Measurements from ENCODE around the gene JMJD8. TPM values are rescaled to one million over a fixed set of nuclear protein-coding genes. Genes with fewer than 3 reads are reported as not detected.

JMJD8 gene
- total and polyA plus RNA-seq, 9 of the 15 experiments (the other 6 are each of a cell fraction or from before 2014, with no cell fraction given): 1.2 to 50.6 (median 29.3) TPM

DNA sequence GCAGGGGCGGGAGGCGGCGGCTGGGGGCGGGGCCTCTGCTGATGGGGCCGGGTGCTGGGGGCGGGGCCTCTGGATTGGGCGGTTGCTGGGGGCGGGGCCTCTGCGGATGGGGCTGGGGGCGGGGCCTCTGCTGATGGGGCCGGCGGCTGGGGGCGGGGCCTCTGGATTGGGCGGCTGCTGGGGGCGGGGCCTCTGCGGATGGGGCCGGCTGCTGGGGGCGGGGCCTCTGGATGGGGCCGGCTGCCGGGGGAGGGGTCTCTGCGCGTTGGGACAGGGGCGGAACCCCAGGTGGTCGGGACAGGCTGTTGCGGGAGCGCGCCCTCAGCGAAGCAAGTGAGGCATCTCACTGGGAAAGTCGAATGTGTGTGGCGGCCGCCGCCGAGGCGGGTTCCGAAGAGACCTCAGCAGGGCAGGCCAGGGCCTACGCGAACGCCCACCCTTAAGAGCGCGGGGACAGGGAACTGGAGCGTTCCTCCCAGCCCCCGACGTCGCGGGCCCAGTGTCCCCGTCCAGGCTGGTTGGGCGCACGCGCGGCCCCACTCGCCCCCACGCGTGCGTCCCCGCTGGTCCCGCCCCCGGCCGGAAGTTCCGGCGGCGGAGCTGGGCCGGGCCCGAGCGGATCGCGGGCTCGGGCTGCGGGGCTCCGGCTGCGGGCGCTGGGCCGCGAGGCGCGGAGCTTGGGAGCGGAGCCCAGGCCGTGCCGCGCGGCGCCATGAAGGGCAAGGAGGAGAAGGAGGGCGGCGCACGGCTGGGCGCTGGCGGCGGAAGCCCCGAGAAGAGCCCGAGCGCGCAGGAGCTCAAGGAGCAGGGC, 4.1 kb downstream of the JMJD8 start, which contains the start of gene STUB1 (continued):
- peak; percentile 37; the same call in 1 of the 2 replicates for TF ChIP-seq HES1 (IDR thresholded peaks at IDR 0.05; ENCODE audit: low read depth)
- no peak for TF ChIP-seq ZNF354B (CRISPR knock-in tag; IDR thresholded peaks at IDR 0.05)
- no peak for TF ChIP-seq ZNF444 (CRISPR knock-in tag; IDR thresholded peaks at IDR 0.05)
- TF ChIP-seq MXD1 (CRISPR knock-in tag; IDR thresholded peaks at IDR 0.05; ENCODE audit: borderline replicate concordance, poor library complexity, severe bottlenecking): peak; percentile 16
- TF ChIP-seq HNRNPK (IDR thresholded peaks at IDR 0.05; ENCODE audit: low read depth, low read length, poor library complexity, severe bottlenecking): no peak
- no peak for TF ChIP-seq ZNF696 (CRISPR knock-in tag; conservative IDR thresholded peaks at IDR 0.05)
- TF ChIP-seq FOSL1 (tag; conservative IDR thresholded peaks at IDR 0.05): no peak
- TF ChIP-seq MCM7 (IDR thresholded peaks at IDR 0.05): no peak
- TF ChIP-seq, protein P1, sequence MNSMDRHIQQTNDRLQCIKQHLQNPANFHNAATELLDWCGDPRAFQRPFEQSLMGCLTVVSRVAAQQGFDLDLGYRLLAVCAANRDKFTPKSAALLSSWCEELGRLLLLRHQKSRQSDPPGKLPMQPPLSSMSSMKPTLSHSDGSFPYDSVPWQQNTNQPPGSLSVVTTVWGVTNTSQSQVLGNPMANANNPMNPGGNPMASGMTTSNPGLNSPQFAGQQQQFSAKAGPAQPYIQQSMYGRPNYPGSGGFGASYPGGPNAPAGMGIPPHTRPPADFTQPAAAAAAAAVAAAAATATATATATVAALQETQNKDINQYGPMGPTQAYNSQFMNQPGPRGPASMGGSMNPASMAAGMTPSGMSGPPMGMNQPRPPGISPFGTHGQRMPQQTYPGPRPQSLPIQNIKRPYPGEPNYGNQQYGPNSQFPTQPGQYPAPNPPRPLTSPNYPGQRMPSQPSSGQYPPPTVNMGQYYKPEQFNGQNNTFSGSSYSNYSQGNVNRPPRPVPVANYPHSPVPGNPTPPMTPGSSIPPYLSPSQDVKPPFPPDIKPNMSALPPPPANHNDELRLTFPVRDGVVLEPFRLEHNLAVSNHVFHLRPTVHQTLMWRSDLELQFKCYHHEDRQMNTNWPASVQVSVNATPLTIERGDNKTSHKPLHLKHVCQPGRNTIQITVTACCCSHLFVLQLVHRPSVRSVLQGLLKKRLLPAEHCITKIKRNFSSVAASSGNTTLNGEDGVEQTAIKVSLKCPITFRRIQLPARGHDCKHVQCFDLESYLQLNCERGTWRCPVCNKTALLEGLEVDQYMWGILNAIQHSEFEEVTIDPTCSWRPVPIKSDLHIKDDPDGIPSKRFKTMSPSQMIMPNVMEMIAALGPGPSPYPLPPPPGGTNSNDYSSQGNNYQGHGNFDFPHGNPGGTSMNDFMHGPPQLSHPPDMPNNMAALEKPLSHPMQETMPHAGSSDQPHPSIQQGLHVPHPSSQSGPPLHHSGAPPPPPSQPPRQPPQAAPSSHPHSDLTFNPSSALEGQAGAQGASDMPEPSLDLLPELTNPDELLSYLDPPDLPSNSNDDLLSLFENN (IDR thresholded peaks at IDR 0.05; ENCODE audit: low read depth in 2 of 2, low read length in 2 of 2): no peak
- TF ChIP-seq ZFX (CRISPR knock-in tag; IDR thresholded peaks at IDR 0.05): peak; percentile 68
- no peak for TF ChIP-seq KAT2B (IDR thresholded peaks at IDR 0.05; ENCODE audit: low read depth, low read length)
- no peak for TF ChIP-seq NFE2 (IDR thresholded peaks at IDR 0.05; ENCODE audit: low read depth)
- no peak for TF ChIP-seq MCM3 (IDR thresholded peaks at IDR 0.05)
- TF ChIP-seq POLR2G (IDR thresholded peaks at IDR 0.05; ENCODE audit: low read depth, low read length): peak; percentile 83
- TF ChIP-seq, protein P2, sequence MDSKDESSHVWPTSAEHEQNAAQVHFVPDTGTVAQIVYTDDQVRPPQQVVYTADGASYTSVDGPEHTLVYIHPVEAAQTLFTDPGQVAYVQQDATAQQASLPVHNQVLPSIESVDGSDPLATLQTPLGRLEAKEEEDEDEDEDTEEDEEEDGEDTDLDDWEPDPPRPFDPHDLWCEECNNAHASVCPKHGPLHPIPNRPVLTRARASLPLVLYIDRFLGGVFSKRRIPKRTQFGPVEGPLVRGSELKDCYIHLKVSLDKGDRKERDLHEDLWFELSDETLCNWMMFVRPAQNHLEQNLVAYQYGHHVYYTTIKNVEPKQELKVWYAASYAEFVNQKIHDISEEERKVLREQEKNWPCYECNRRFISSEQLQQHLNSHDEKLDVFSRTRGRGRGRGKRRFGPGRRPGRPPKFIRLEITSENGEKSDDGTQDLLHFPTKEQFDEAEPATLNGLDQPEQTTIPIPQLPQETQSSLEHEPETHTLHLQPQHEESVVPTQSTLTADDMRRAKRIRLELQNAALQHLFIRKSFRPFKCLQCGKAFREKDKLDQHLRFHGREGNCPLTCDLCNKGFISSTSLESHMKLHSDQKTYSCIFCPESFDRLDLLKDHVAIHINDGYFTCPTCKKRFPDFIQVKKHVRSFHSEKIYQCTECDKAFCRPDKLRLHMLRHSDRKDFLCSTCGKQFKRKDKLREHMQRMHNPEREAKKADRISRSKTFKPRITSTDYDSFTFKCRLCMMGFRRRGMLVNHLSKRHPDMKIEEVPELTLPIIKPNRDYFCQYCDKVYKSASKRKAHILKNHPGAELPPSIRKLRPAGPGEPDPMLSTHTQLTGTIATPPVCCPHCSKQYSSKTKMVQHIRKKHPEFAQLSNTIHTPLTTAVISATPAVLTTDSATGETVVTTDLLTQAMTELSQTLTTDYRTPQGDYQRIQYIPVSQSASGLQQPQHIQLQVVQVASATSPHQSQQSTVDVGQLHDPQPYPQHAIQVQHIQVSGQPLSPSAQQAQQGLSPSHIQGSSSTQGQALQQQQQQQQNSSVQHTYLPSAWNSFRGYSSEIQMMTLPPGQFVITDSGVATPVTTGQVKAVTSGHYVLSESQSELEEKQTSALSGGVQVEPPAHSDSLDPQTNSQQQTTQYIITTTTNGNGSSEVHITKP (IDR thresholded peaks at IDR 0.05; ENCODE audit: partially characterized antibody): peak; percentile 88
- no peak for TF ChIP-seq NFATC3 (IDR thresholded peaks at IDR 0.05)
- TF ChIP-seq, protein P3, sequence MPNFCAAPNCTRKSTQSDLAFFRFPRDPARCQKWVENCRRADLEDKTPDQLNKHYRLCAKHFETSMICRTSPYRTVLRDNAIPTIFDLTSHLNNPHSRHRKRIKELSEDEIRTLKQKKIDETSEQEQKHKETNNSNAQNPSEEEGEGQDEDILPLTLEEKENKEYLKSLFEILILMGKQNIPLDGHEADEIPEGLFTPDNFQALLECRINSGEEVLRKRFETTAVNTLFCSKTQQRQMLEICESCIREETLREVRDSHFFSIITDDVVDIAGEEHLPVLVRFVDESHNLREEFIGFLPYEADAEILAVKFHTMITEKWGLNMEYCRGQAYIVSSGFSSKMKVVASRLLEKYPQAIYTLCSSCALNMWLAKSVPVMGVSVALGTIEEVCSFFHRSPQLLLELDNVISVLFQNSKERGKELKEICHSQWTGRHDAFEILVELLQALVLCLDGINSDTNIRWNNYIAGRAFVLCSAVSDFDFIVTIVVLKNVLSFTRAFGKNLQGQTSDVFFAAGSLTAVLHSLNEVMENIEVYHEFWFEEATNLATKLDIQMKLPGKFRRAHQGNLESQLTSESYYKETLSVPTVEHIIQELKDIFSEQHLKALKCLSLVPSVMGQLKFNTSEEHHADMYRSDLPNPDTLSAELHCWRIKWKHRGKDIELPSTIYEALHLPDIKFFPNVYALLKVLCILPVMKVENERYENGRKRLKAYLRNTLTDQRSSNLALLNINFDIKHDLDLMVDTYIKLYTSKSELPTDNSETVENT (CRISPR knock-in tag; IDR thresholded peaks at IDR 0.05): peak; percentile 45

All from K562 (cell line).